Caco-2 (cell line): ENCODE results near the gene CNIH1. TPM values are rescaled to one million over a fixed set of nuclear protein-coding genes. Genes with fewer than 3 reads are reported as not detected.
"Not testable (repeated sequence)": the region's sequence is repeated elsewhere in the genome, so short reads cannot be mapped to it uniquely, and the experiment has no call there.

Experiments used
- BruUV-seq: library from RNA; stranded (reverse); fragments of 400-500 nt; replicated peaks from 2 replicates; lab custom pipeline; 2021; lab: Mats Ljungman, UMichigan
- CTCF ChIA-PET: fragments of 300-600 bp; sonication (Branson Sonifier 250); formaldehyde crosslinking; loops from one replicate; lab custom pipeline; 2022; ENCODE audit warnings: antibody characterized with exemption; lab: Charles Lee
- POLR2A ChIA-PET: fragments of 300-600 bp; sonication (Branson Sonifier 250); formaldehyde crosslinking; loops from one replicate; lab custom pipeline; 2022; ENCODE audit warnings: antibody characterized with exemption; lab: Charles Lee
- DNase-seq, 2 experiments: peaks; one replicate each; pipeline versions ENCODE4 v3.0.0 to v3.0.0-alpha.2; 2020 to 2022
- H3K27me3 ChIP-seq: replicated peaks from 2 replicates; pipeline ENCODE4 v1.6.0; 2011; ENCODE audit warnings: low read length; ENCODE audit not compliant: control insufficient read depth, insufficient read depth
- H3K36me3 ChIP-seq: 2 replicates; pipeline ENCODE4 v1.5.1; 2011; ENCODE audit warnings: low read length; ENCODE audit not compliant: control insufficient read depth, insufficient read depth
- H3K4me1 ChIP-seq: fragments of 250-450 bp; sonication (Bioruptor Pico); 2 replicates; pipeline ENCODE4 v1.5.1; 2020; ENCODE audit warnings: mild to moderate bottlenecking
- H3K4me3 ChIP-seq: 2 replicates; pipeline ENCODE4 v1.5.1; 2011; ENCODE audit warnings: low read depth, mild to moderate bottlenecking, control low read depth, low read length
- H3K9me3 ChIP-seq: fragments of 250-450 bp; sonication (Bioruptor Pico); 2 replicates; pipeline ENCODE4 v1.5.1; 2020; ENCODE audit warnings: mild to moderate bottlenecking, moderate library complexity
- H3K27ac Mint-ChIP-seq: one replicate; pipeline ENCODE4 v1.8.0; 2022; ENCODE audit warnings: mixed read lengths; ENCODE audit not compliant: unreplicated experiment
- H3K27me3 Mint-ChIP-seq: one replicate; pipeline ENCODE4 v1.8.0; 2022; ENCODE audit warnings: mixed read lengths; ENCODE audit not compliant: insufficient read depth, unreplicated experiment
- H3K36me3 Mint-ChIP-seq: one replicate; pipeline ENCODE4 v1.8.0; 2022; ENCODE audit warnings: mild to moderate bottlenecking, mixed read lengths; ENCODE audit not compliant: insufficient read depth, unreplicated experiment
- H3K4me1 Mint-ChIP-seq: one replicate; pipeline ENCODE4 v1.8.0; 2022; ENCODE audit warnings: low read depth, mixed read lengths; ENCODE audit not compliant: unreplicated experiment
- H3K4me3 Mint-ChIP-seq: one replicate; pipeline ENCODE4 v1.8.0; 2022; ENCODE audit warnings: mild to moderate bottlenecking, moderate library complexity, mixed read lengths; ENCODE audit not compliant: unreplicated experiment
- H3K9me3 Mint-ChIP-seq: one replicate; pipeline ENCODE4 v1.8.0; 2022; ENCODE audit warnings: mixed read lengths; ENCODE audit not compliant: unreplicated experiment
- intact Hi-C: fragments of 100-400 bp; cut with micrococcal nuclease; formaldehyde crosslinking; loops from one replicate; pipeline ENCODE4 v1.10.0; 2022; ENCODE audit not compliant: unreplicated experiment
- total RNA-seq: library from RNA; stranded (reverse); gene quantifications from 2 replicates; pipeline ENCODE4 v1.2.3, GENCODE V29; 2022
- TF ChIP-seq, protein P1 (sequence below), 2 experiments: fragments of 200-600 bp in 1 of 2; IDR thresholded peaks; 1 replicate in 1 of 2; 2 replicates in 1 of 2; pipeline versions ENCODE4 v1.5.1 to v1.8.0; 2011 to 2022; ENCODE audit warnings: antibody characterized with exemption in 1 of 2, control low read depth in 1 of 2, inconsistent platforms in 1 of 2, low read depth in 1 of 2, low read length in 1 of 2, mild to moderate bottlenecking in 1 of 2, moderate library complexity in 1 of 2; ENCODE audit not compliant: insufficient read depth in 1 of 2, severe bottlenecking in 1 of 2, unreplicated experiment in 1 of 2

The CNIH1 gene
- total RNA-seq, 1 experiment from 2014 or later, result 164 TPM

DNA sequence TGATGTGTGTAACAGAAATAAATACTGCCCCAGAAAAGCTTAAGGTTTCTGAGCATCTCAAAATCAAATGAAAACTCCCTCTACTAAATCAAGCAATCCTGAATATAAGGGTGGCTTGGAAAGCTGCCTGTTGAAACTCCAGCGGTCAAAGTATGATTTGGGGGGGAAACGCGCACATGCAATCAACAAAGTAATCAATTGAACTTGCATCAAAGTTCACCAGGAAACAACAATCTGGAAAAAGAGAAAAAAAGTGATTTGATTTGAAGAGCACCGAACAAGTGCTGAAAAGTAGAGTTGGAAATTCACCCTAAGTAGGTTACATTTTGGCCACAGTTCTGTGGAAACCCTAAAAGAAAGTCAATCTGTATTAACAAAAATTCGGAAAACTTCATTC, 700 bp downstream of the CNIH1 start:
- BruUV-seq, result no TSS peak
- H3K4me3 Mint-ChIP-seq, result peak overlapping the region; percentile 83
- H3K27me3 Mint-ChIP-seq, result no peaks in the 10 kb centered on the region
- peak overlapping the region; percentile 91 for H3K4me3 ChIP-seq
- no peaks in the 10 kb centered on the region for H3K9me3 Mint-ChIP-seq
- peaks cover 6% of the 10 kb centered on the region for H3K36me3 Mint-ChIP-seq
- no peak for DNase-seq
- H3K4me1 Mint-ChIP-seq, result peaks cover 12% of the 10 kb centered on the region
- peak overlapping the region; percentile 90 for H3K27ac Mint-ChIP-seq
- H3K9me3 ChIP-seq, result no peaks in the 10 kb centered on the region
- H3K27me3 ChIP-seq, result no peaks in the 10 kb centered on the region
- H3K4me1 ChIP-seq, result peaks cover 11% of the 10 kb centered on the region
- TF ChIP-seq, protein P1, sequence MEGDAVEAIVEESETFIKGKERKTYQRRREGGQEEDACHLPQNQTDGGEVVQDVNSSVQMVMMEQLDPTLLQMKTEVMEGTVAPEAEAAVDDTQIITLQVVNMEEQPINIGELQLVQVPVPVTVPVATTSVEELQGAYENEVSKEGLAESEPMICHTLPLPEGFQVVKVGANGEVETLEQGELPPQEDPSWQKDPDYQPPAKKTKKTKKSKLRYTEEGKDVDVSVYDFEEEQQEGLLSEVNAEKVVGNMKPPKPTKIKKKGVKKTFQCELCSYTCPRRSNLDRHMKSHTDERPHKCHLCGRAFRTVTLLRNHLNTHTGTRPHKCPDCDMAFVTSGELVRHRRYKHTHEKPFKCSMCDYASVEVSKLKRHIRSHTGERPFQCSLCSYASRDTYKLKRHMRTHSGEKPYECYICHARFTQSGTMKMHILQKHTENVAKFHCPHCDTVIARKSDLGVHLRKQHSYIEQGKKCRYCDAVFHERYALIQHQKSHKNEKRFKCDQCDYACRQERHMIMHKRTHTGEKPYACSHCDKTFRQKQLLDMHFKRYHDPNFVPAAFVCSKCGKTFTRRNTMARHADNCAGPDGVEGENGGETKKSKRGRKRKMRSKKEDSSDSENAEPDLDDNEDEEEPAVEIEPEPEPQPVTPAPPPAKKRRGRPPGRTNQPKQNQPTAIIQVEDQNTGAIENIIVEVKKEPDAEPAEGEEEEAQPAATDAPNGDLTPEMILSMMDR (IDR thresholded peaks at IDR 0.05; ENCODE audit: insufficient read depth in 1 of 2, low read depth in 1 of 2, low read length in 1 of 2, severe bottlenecking in 1 of 2, unreplicated experiment in 1 of 2), result no peak
- ChIA-PET POLR2A (no interaction called here), CTCF (no interaction called here)
- H3K36me3 ChIP-seq, result no peaks in the 10 kb centered on the region
- intact Hi-C loops, result loop anchor here (2.0 to 5.0 kb wide), 2 partner anchors 44 to 367 kb away; partner anchors contain the start of gene CDKN3

DNA sequence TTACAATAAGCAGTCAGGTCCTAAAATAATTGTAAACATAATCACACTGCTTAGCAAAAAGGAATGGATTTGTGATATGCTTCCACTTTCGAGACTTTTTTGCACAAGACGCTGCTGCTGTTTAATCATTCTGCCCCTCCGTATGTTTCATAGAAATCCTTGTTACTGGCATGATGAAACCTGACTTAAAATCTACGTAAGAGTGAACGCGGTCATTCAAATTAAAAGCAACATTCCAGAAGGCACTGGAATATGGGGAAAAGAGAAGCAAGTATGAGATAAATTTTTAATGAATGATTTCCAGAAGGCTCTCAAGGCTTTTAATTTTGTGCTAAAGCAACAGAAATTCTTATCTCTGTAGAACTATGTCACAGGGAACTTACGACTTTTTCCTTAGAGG, 1.1 kb downstream of the CNIH1 start:
- DNase-seq, result no peak
- Mint-ChIP-seq H3K27me3 (no peaks in the 10 kb centered on the region), H3K36me3 (peaks cover 8% of the 10 kb centered on the region), H3K27ac (peak overlapping the region; percentile 90), H3K9me3 (no peaks in the 10 kb centered on the region), H3K4me1 (peaks cover 16% of the 10 kb centered on the region), H3K4me3 (peak overlapping the region; percentile 83)
- TF ChIP-seq, protein P1 (IDR thresholded peaks at IDR 0.05; ENCODE audit: insufficient read depth in 1 of 2, low read depth in 1 of 2, low read length in 1 of 2, severe bottlenecking in 1 of 2, unreplicated experiment in 1 of 2), result no peak
- peaks cover 12% of the 10 kb centered on the region for H3K4me1 ChIP-seq
- BruUV-seq, result TSS peak; percentile 44
- H3K27me3 ChIP-seq, result no peaks in the 10 kb centered on the region
- intact Hi-C loops, result loop anchor here (2.0 to 5.0 kb wide), 2 partner anchors 43 to 367 kb away; partner anchors contain the start of gene CDKN3
- peak overlapping the region; percentile 91 for H3K4me3 ChIP-seq
- ChIA-PET POLR2A (no interaction called here), CTCF (no interaction called here)
- no peaks in the 10 kb centered on the region for H3K9me3 ChIP-seq
- H3K36me3 ChIP-seq, result no peaks in the 10 kb centered on the region

GRCh38 chr14:54438703-54439102, 2.5 kb downstream of the CNIH1 start:
- Mint-ChIP-seq H3K27me3 (no peaks in the 10 kb centered on the region), H3K36me3 (peaks cover 19% of the 10 kb centered on the region), H3K4me3 (no peak overlapping the region), H3K27ac (no peak overlapping the region), H3K9me3 (no peaks in the 10 kb centered on the region), H3K4me1 (peaks cover 20% of the 10 kb centered on the region)
- Histone ChIP-seq H3K4me3 (no peak overlapping the region), H3K4me1 (peaks cover 12% of the 10 kb centered on the region), H3K9me3 (no peaks in the 10 kb centered on the region), H3K36me3 (no peaks in the 10 kb centered on the region), H3K27me3 (no peaks in the 10 kb centered on the region)
- DNase-seq, result no peak
- no TSS peak for BruUV-seq
- CTCF ChIA-PET, result no interaction called here
- POLR2A ChIA-PET, result no interaction called here
- intact Hi-C loops, result no loop called here
- TF ChIP-seq, protein P1 (IDR thresholded peaks at IDR 0.05; ENCODE audit: insufficient read depth in 1 of 2, low read depth in 1 of 2, low read length in 1 of 2, severe bottlenecking in 1 of 2, unreplicated experiment in 1 of 2), result no peak

- peaks cover 12% of the 10 kb centered on the region for H3K4me1 ChIP-seq
- H3K4me3 ChIP-seq, CTCF ChIA-PET, DNase-seq, H3K36me3 ChIP-seq, H3K9me3 Mint-ChIP-seq, H3K27me3 Mint-ChIP-seq, H3K4me3 Mint-ChIP-seq, intact Hi-C loops, H3K27ac Mint-ChIP-seq, H3K27me3 ChIP-seq, H3K9me3 ChIP-seq, BruUV-seq: not testable (repeated sequence)
- Mint-ChIP-seq H3K36me3 (peaks cover 22% of the 10 kb centered on the region), H3K4me1 (peaks cover 20% of the 10 kb centered on the region)
- POLR2A ChIA-PET, result interaction anchor here (0.6 kb wide), 1 partner anchor 1706 kb away, joined by 3 read pairs; no protein-coding TSS in a partner anchor
Observed at GRCh38 chr14:54437954-54438353, 3.2 kb downstream of the CNIH1 start.
